HepG2 (cell line): ENCODE data around the gene POU6F2. TPM values are rescaled to one million over a fixed set of nuclear protein-coding genes. Genes with fewer than 3 reads are reported as not detected.

ENCODE experiments used
- ATAC-seq: fragments of 200-7000 bp; cut with Tn5 transposase; 3 replicates; pipeline ENCODE4 v1.9.1; 2020; ENCODE audit warnings: mild to moderate bottlenecking, moderate library complexity
- BruUV-seq: library from RNA; stranded (reverse); fragments of 400-500 nt; replicated peaks from 2 replicates; lab custom pipeline; 2021; lab: Mats Ljungman, UMichigan
- CTCF ChIA-PET: fragments of 300-600 bp; formaldehyde crosslinking; extraction: SDS; loops from one replicate; lab custom pipeline; 2021; ENCODE audit warnings: low total read pairs, inconsistent platforms, low intra/inter-chr PET ratio; lab: Yijun Ruan, JAX
- POLR2A ChIA-PET: fragments of 350-600 bp; sonication (Branson Sonifier 250); formaldehyde crosslinking; loops from one replicate; lab custom pipeline; 2020; ENCODE audit warnings: antibody characterized with exemption, inconsistent platforms; lab: Yijun Ruan, JAX
- DNase-seq: peaks from one replicate; pipeline ENCODE4 v3.0.0-alpha.2; 2015; ENCODE audit warnings: low spot score
- FAIRE-seq: peaks from 3 replicates; lab custom pipeline; 2011; peaks lifted over from hg19 to GRCh38; lab: Jason Lieb, UNC
- H2AFZ ChIP-seq: one replicate; pipeline ENCODE4 v1.6.1; 2011; ENCODE audit warnings: low read length, inconsistent platforms
- H3K27ac ChIP-seq: fragments of 300-600 bp; 3 replicates; pipeline ENCODE4 v1.8.0; 2011; ENCODE audit warnings: mixed run types, mild to moderate bottlenecking, mixed read lengths, low read length, inconsistent platforms; ENCODE audit not compliant: insufficient read depth; ENCODE audit errors: extremely low read length
- H3K27me3 ChIP-seq, 2 experiments: fragments of 200-600 bp in 1 of 2; 2 replicates in 1 of 2; 3 replicates in 1 of 2; pipeline versions ENCODE4 v1.6.0 to v1.8.0; 2011; ENCODE audit warnings: low read length in 2 of 2, mild to moderate bottlenecking in 2 of 2, moderate library complexity in 2 of 2, inconsistent platforms in 1 of 2; ENCODE audit not compliant: insufficient read depth in 2 of 2, control insufficient read depth in 1 of 2
- H3K36me3 ChIP-seq, 2 experiments: fragments of 200-600 bp in 1 of 2; replicated peaks in 1 of 2; 2 replicates in 1 of 2; 3 replicates in 1 of 2; pipeline versions ENCODE4 v1.5.1 to v1.8.0; 2011; ENCODE audit warnings: low read length in 2 of 2, inconsistent platforms in 1 of 2; ENCODE audit not compliant: insufficient read depth in 2 of 2, control insufficient read depth in 1 of 2
- H3K4me1 ChIP-seq: 2 replicates; pipeline ENCODE4 v1.5.1; 2012; ENCODE audit warnings: low read length, inconsistent platforms; ENCODE audit not compliant: insufficient read depth
- H3K4me2 ChIP-seq: 2 replicates; pipeline ENCODE4 v1.6.0; 2011; ENCODE audit warnings: low read depth, low read length, inconsistent platforms
- H3K4me3 ChIP-seq, 3 experiments: fragments of 200-600 bp in 1 of 3; sonication (generic), shearing (Covaris generic) in 1 of 3; replicated peaks in 1 of 3; 2 replicates each; pipeline ENCODE4 v1.5.1; 2011 to 2016; ENCODE audit warnings: low read length in 3 of 3, inconsistent platforms in 2 of 3, low read depth in 2 of 3, mild to moderate bottlenecking in 2 of 3, control low read depth in 1 of 3, mixed read lengths in 1 of 3; ENCODE audit not compliant: insufficient read depth in 1 of 3
- H3K79me2 ChIP-seq: one replicate; pipeline ENCODE4 v1.6.1; 2011; ENCODE audit warnings: low read length, inconsistent platforms; ENCODE audit not compliant: insufficient read depth
- H3K9ac ChIP-seq: 2 replicates; pipeline ENCODE4 v1.6.0; 2011; ENCODE audit warnings: mild to moderate bottlenecking, low read depth, low read length, inconsistent platforms; ENCODE audit not compliant: insufficient read depth
- H3K9me3 ChIP-seq: 2 replicates; pipeline ENCODE4 v1.5.1; 2012; ENCODE audit warnings: mild to moderate bottlenecking, low read length
- H4K20me1 ChIP-seq: 2 replicates; pipeline ENCODE4 v1.6.0; 2011; ENCODE audit warnings: inconsistent platforms, mild to moderate bottlenecking, low read length, moderate library complexity; ENCODE audit not compliant: insufficient read depth
- ARNT2 ChIP-seq: sonication (generic); formaldehyde crosslinking; IDR thresholded peaks from 2 replicates; pipeline ENCODE4 v1.8.0; 2022; ENCODE audit warnings: mild to moderate bottlenecking, low read depth, missing genetic modification reagents, moderate library complexity
- GZF1 ChIP-seq: sonication (generic); formaldehyde crosslinking; IDR thresholded peaks from 2 replicates; pipeline ENCODE4 v1.5.1; 2020; ENCODE audit warnings: mild to moderate bottlenecking, missing genetic modification reagents
- KDM5B ChIP-seq: sonication (generic); formaldehyde crosslinking; IDR thresholded peaks from 2 replicates; pipeline ENCODE4 v1.4.0; 2020; ENCODE audit warnings: missing genetic modification reagents, mild to moderate bottlenecking, borderline replicate concordance
- KLF9 ChIP-seq: IDR thresholded peaks from 2 replicates; pipeline ENCODE4 v1.6.1; 2016; ENCODE audit warnings: low read depth
- NCOA2 ChIP-seq: sonication (generic); formaldehyde crosslinking; IDR thresholded peaks from 2 replicates; pipeline ENCODE4 v1.8.0; 2022; ENCODE audit warnings: inconsistent platforms
- POGK ChIP-seq: sonication (generic); formaldehyde crosslinking; conservative IDR thresholded peaks from 2 replicates; pipeline ENCODE4 v1.8.0; 2022; ENCODE audit warnings: mild to moderate bottlenecking, moderate library complexity, missing genetic modification reagents
- U2AF2 ChIP-seq: fragments of 200-400 bp; formaldehyde crosslinking; IDR thresholded peaks from 2 replicates; pipeline ENCODE4 v1.6.1; 2017; ENCODE audit warnings: low read depth, mild to moderate bottlenecking, low read length
- ZNF264 ChIP-seq: sonication (generic); formaldehyde crosslinking; IDR thresholded peaks from 2 replicates; pipeline ENCODE4 v1.4.0; 2020; ENCODE audit warnings: missing genetic modification reagents
- ZNF432 ChIP-seq: sonication (generic); formaldehyde crosslinking; IDR thresholded peaks from 2 replicates; pipeline ENCODE4 v1.5.0; 2020; ENCODE audit warnings: missing genetic modification reagents, mild to moderate bottlenecking, borderline replicate concordance
- ZNF552 ChIP-seq: sonication (generic); formaldehyde crosslinking; IDR thresholded peaks from 2 replicates; pipeline ENCODE4 v1.9.0; 2022; ENCODE audit warnings: missing genetic modification reagents, mild to moderate bottlenecking, borderline replicate concordance
- ZNF563 ChIP-seq: sonication (generic); formaldehyde crosslinking; IDR thresholded peaks from 2 replicates; pipeline ENCODE4 v1.8.0; 2022; ENCODE audit warnings: mild to moderate bottlenecking, moderate library complexity, missing genetic modification reagents
- ZNF691 ChIP-seq: sonication (generic); formaldehyde crosslinking; IDR thresholded peaks from 2 replicates; pipeline ENCODE4 v1.4.0; 2020; ENCODE audit warnings: missing genetic modification reagents, low read depth, mild to moderate bottlenecking, borderline replicate concordance
- ZSCAN22 ChIP-seq: sonication (generic); formaldehyde crosslinking; IDR thresholded peaks from 2 replicates; pipeline ENCODE4 v1.4.0; 2020; ENCODE audit warnings: mild to moderate bottlenecking, missing genetic modification reagents
- WGBS: methylation state at CpG from one replicate; pipeline ENCODE4 v1.1.6; 2017; ENCODE audit warnings: low lambda C conversion rate; 5-methylcytosine and 5-hydroxymethylcytosine counted together
- in situ Hi-C: cut with HindIII; loops from 2 replicates; pipeline ENCODE4 v1.10.0; 2017; ENCODE audit warnings: low pct_unique_long_range_greater_than_20kb; ENCODE audit not compliant: extremely low pct_ligation_motif_present
- intact Hi-C: fragments of 100-400 bp; cut with micrococcal nuclease; formaldehyde crosslinking; loops from one replicate; pipeline ENCODE4 v1.10.0; 2022; ENCODE audit not compliant: unreplicated experiment
- polyA plus RNA-seq, 8 experiments: library from polyadenylated mRNA; depleted of rRNA in 3 of 8; stranded (reverse) in 7 of 8; unstranded in 1 of 8; fragments of >200 nt; fragmentation: Illumina TruSeq in 4 of 8; extraction: Trizol in 4 of 8; gene quantifications; 2 replicates each; pipeline versions ENCODE4 v1.2.1 to v1.2.3, GENCODE V29; 2011 to 2016; ENCODE audit warnings: low read depth in 4 of 8, missing spikeins in 1 of 8, mixed read lengths in 1 of 8; ENCODE audit not compliant: insufficient read depth in 1 of 8
- total RNA-seq, 5 experiments: library from RNA; depleted of rRNA; stranded (reverse); fragments of >200 nt; fragmentation: Illumina TruSeq; extraction: Trizol; gene quantifications; 2 replicates each; pipeline ENCODE4 v1.2.3, GENCODE V29; 2016; ENCODE audit warnings: low read depth in 1 of 5
- TF ChIP-seq, protein P1 (sequence below): sonication (generic); formaldehyde crosslinking; IDR thresholded peaks from 2 replicates; pipeline ENCODE4 v1.8.1; 2023; ENCODE audit warnings: mild to moderate bottlenecking, missing genetic modification reagents

The POU6F2 gene
- total and polyA plus RNA-seq, 2 of the 13 experiments (the other 11 are each of a cell fraction or from before 2014, with no cell fraction given), result not detected

DNA sequence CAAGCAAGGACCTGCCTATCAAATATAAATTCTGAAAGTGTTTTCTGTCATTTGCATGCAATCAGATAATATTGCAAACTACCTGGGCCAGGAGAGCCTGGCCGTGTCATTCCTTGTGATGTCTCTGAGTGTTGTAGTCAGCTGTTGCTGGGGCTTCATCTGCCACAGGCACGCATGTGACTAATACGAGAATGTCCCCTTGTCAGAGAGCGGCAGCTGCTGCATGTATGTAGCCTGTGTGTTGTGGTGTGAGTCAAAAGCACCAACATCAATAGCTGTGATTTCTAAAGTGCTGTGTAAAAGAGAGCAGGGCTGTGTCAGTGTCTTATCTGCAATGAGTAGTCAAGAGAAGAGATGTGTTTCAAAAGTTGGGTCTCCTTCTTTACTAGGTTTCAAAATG is 155.4 kb downstream of the POU6F2 start:
- Histone ChIP-seq H3K27ac (no peak overlapping the region), H3K9ac (no peak overlapping the region), H3K4me3 (no peak overlapping the region), H3K36me3 (no peaks in the 10 kb centered on the region), H3K79me2 (no peaks in the 10 kb centered on the region), H3K4me2 (no peak overlapping the region), H3K9me3 (peaks cover 3% of the 10 kb centered on the region; the same call in 1 of the 2 replicates), H3K4me1 (no peaks in the 10 kb centered on the region), H4K20me1 (no peaks in the 10 kb centered on the region), H3K27me3 (peaks cover 0 to 10% of the 10 kb centered on the region in 2 experiments; a peak in 3 of 5 replicates), H2AFZ (no peak overlapping the region)
- DNase-seq (no peak), ATAC-seq (no peak), FAIRE-seq (no peak)
- 25% methylated on average over 2 of the region's 4 CpGs for WGBS
- TF ChIP-seq KLF9 (CRISPR knock-in tag) (no peak), ZNF691 (CRISPR knock-in tag) (no peak), ZSCAN22 (CRISPR knock-in tag) (no peak), NCOA2 (CRISPR knock-in tag) (no peak), POGK (CRISPR knock-in tag) (no peak), ZNF432 (no peak), ZNF264 (no peak), GZF1 (CRISPR knock-in tag) (no peak), KDM5B (CRISPR knock-in tag) (no peak), U2AF2 (no peak), ARNT2 (CRISPR knock-in tag) (no peak), ZNF563 (no peak), ZNF552 (CRISPR knock-in tag) (no peak)
- TF ChIP-seq, protein P1, sequence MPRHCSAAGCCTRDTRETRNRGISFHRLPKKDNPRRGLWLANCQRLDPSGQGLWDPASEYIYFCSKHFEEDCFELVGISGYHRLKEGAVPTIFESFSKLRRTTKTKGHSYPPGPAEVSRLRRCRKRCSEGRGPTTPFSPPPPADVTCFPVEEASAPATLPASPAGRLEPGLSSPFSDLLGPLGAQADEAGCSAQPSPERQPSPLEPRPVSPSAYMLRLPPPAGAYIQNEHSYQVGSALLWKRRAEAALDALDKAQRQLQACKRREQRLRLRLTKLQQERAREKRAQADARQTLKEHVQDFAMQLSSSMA, result no peak
- intact Hi-C loops, result no loop called here
- ChIA-PET POLR2A (no interaction called here), CTCF (no interaction called here)
- BruUV-seq, result no TSS peak
- in situ Hi-C loops, result no loop called here
